Measurements from ENCODE around the gene KLKB1. TPM values are rescaled to one million over a fixed set of nuclear protein-coding genes. Genes with fewer than 3 reads are reported as not detected.
"Not testable (repeated sequence)": the region's sequence is repeated elsewhere in the genome, so short reads cannot be mapped to it uniquely, and the experiment has no call there.

KLKB1 gene
- polyA plus RNA-seq, 3 donors, result 0.28 TPM; not detected in 2

GRCh38 chr4:186240848-186241491, 13.7 kb downstream of the KLKB1 start:
- no peaks in the 10 kb centered on the region for H3K4me1 Mint-ChIP-seq
- H3K4me1 ChIP-seq (ENCODE audit: control insufficient read depth in 1 of 2, insufficient read depth in 2 of 2, low read length in 2 of 2), result no peaks in the 10 kb centered on the region
- 93% methylated on average over 1 of the region's 7 CpGs for WGBS (ENCODE audit: insufficient coverage)

GRCh38 chr4:186241616-186242015, 14.3 kb downstream of the KLKB1 start:
- Histone ChIP-seq H4K20me1 (ENCODE audit: insufficient read depth, low read length) (no peaks in the 10 kb centered on the region), H2AFZ (ENCODE audit: insufficient read depth, low read depth, low read length, poor library complexity, severe bottlenecking) (no peak overlapping the region), H3K27ac (ENCODE audit: low read depth in 1 of 2, low read length in 2 of 2) (no peak overlapping the region), H3K79me2 (ENCODE audit: insufficient read depth, low read length) (no peaks in the 10 kb centered on the region), H3K4me2 (replicated peaks; ENCODE audit: extremely low read depth, low read length, poor library complexity, severe bottlenecking) (no peak overlapping the region), H3K27me3 (ENCODE audit: control insufficient read depth in 2 of 2, insufficient read depth in 2 of 2, low read length in 2 of 2) (no peaks in the 10 kb centered on the region), H3K9me3 (replicated peaks in 1 of 2; ENCODE audit: control insufficient read depth in 1 of 2, insufficient read depth in 1 of 2, low read length in 2 of 2) (peaks cover 0 to 12% of the 10 kb centered on the region in 2 donors), H3K4me1 (ENCODE audit: control insufficient read depth in 1 of 2, insufficient read depth in 2 of 2, low read length in 2 of 2) (no peaks in the 10 kb centered on the region), H3K4me3 (replicated peaks in 1 of 3; ENCODE audit: low read depth in 2 of 3, low read length in 3 of 3) (no peak overlapping the region), H3K36me3 (replicated peaks in 1 of 2; ENCODE audit: control insufficient read depth in 1 of 2, insufficient read depth in 2 of 2, low read length in 2 of 2) (no peaks in the 10 kb centered on the region), H3K9ac (ENCODE audit: insufficient read depth, low read length, poor library complexity, severe bottlenecking) (no peak overlapping the region)
- intact Hi-C loops (cut with micrococcal nuclease), result no loop called here
- 89% methylated on average over 3 of the region's 4 CpGs for WGBS (ENCODE audit: insufficient coverage)
- peaks cover 0 to 1% (median 0%) of the 10 kb centered on the region in 3 donors for H3K27me3 Mint-ChIP-seq (ENCODE audit: low read depth in 3 of 3)
- H3K27ac Mint-ChIP-seq, result no peak overlapping the region
- no peaks in the 10 kb centered on the region for H3K4me1 Mint-ChIP-seq
- H3K9me3 Mint-ChIP-seq, result peaks cover 2 to 15% (median 9%) of the 10 kb centered on the region in 7 donors
- TF ChIP-seq CTCF (IDR thresholded peaks at IDR 0.05), result no peak
- H3K4me3 Mint-ChIP-seq, result no peak overlapping the region
- H3K36me3 Mint-ChIP-seq, result no peaks in the 10 kb centered on the region
- no peak for DNase-seq

More at GRCh38 chr4:186240848-186241491, 13.7 kb downstream of the KLKB1 start:
- Mint-ChIP-seq H3K4me3 (no peak overlapping the region), H3K27me3 (ENCODE audit: low read depth in 3 of 3) (peaks cover 0 to under 1% (median 0%) of the 10 kb centered on the region in 3 donors), H3K36me3 (no peaks in the 10 kb centered on the region), H3K27ac (no peak overlapping the region), H3K9me3 (peaks cover 0 to 9% (median 6%) of the 10 kb centered on the region in 7 donors)
- no peak for TF ChIP-seq CTCF (IDR thresholded peaks at IDR 0.05)
- H2AFZ ChIP-seq (ENCODE audit: insufficient read depth, low read depth, low read length, poor library complexity, severe bottlenecking), result no peak overlapping the region
- no peak overlapping the region for H3K4me3 ChIP-seq (replicated peaks in 1 of 3; ENCODE audit: low read depth in 2 of 3, low read length in 3 of 3)
- H4K20me1 ChIP-seq (ENCODE audit: insufficient read depth, low read length), result no peaks in the 10 kb centered on the region
- intact Hi-C loops (cut with micrococcal nuclease), result no loop called here
- H3K79me2 ChIP-seq (ENCODE audit: insufficient read depth, low read length), result no peaks in the 10 kb centered on the region
- H3K36me3 ChIP-seq (replicated peaks in 1 of 2; ENCODE audit: control insufficient read depth in 1 of 2, insufficient read depth in 2 of 2, low read length in 2 of 2), result no peaks in the 10 kb centered on the region
- peaks cover 0 to 12% of the 10 kb centered on the region in 2 donors for H3K9me3 ChIP-seq (replicated peaks in 1 of 2; ENCODE audit: control insufficient read depth in 1 of 2, insufficient read depth in 1 of 2, low read length in 2 of 2)
- no peak overlapping the region for H3K4me2 ChIP-seq (replicated peaks; ENCODE audit: extremely low read depth, low read length, poor library complexity, severe bottlenecking)
- no peak overlapping the region for H3K9ac ChIP-seq (ENCODE audit: insufficient read depth, low read length, poor library complexity, severe bottlenecking)
- DNase-seq, result no peak
- no peaks in the 10 kb centered on the region for H3K27me3 ChIP-seq (ENCODE audit: control insufficient read depth in 2 of 2, insufficient read depth in 2 of 2, low read length in 2 of 2)
- H3K27ac ChIP-seq (ENCODE audit: low read depth in 1 of 2, low read length in 2 of 2), result no peak overlapping the region

- H3K4me3 Mint-ChIP-seq; H3K4me1 Mint-ChIP-seq; DNase-seq; H3K4me1 ChIP-seq (ENCODE audit: control insufficient read depth in 1 of 2, insufficient read depth in 2 of 2, low read length in 2 of 2); H3K4me2 ChIP-seq (replicated peaks; ENCODE audit: extremely low read depth, low read length, poor library complexity, severe bottlenecking); H3K36me3 Mint-ChIP-seq; H3K27me3 ChIP-seq (ENCODE audit: control insufficient read depth in 2 of 2, insufficient read depth in 2 of 2, low read length in 2 of 2); H3K36me3 ChIP-seq (replicated peaks in 1 of 2; ENCODE audit: control insufficient read depth in 1 of 2, insufficient read depth in 2 of 2, low read length in 2 of 2); H4K20me1 ChIP-seq (ENCODE audit: insufficient read depth, low read length); H2AFZ ChIP-seq (ENCODE audit: insufficient read depth, low read depth, low read length, poor library complexity, severe bottlenecking); H3K27me3 Mint-ChIP-seq (ENCODE audit: low read depth in 3 of 3); H3K9ac ChIP-seq (ENCODE audit: insufficient read depth, low read length, poor library complexity, severe bottlenecking); H3K27ac Mint-ChIP-seq; H3K4me3 ChIP-seq (replicated peaks in 1 of 3; ENCODE audit: low read depth in 2 of 3, low read length in 3 of 3); H3K27ac ChIP-seq (ENCODE audit: low read depth in 1 of 2, low read length in 2 of 2); intact Hi-C loops (cut with micrococcal nuclease); H3K79me2 ChIP-seq (ENCODE audit: insufficient read depth, low read length): not testable (repeated sequence)
- 87% methylated on average over 5 of the region's 10 CpGs for WGBS (ENCODE audit: insufficient coverage)
- H3K9me3 Mint-ChIP-seq, result peaks cover 4 to 16% (median 12%) of the 10 kb centered on the region in 7 donors
- H3K9me3 ChIP-seq (replicated peaks in 1 of 2; ENCODE audit: control insufficient read depth in 1 of 2, insufficient read depth in 1 of 2, low read length in 2 of 2), result peaks cover 0 to 12% of the 10 kb centered on the region in 2 donors
These were observed 14.7 kb downstream of the KLKB1 start for GRCh38 chr4:186242031-186242430.

Measured in CD14-positive monocyte (primary cell).